ELF-1 (cell line): ENCODE data around the gene FRMD4A.
"Not testable (repeated sequence)": the region's sequence is repeated elsewhere in the genome, so short reads cannot be mapped to it uniquely, and the experiment has no call there.

Experiments used
- DNase-seq: peaks from one replicate; pipeline ENCODE4 v3.0.0-alpha.2; 2016; ENCODE audit warnings: low read depth, low spot score

Gene FRMD4A

DNA sequence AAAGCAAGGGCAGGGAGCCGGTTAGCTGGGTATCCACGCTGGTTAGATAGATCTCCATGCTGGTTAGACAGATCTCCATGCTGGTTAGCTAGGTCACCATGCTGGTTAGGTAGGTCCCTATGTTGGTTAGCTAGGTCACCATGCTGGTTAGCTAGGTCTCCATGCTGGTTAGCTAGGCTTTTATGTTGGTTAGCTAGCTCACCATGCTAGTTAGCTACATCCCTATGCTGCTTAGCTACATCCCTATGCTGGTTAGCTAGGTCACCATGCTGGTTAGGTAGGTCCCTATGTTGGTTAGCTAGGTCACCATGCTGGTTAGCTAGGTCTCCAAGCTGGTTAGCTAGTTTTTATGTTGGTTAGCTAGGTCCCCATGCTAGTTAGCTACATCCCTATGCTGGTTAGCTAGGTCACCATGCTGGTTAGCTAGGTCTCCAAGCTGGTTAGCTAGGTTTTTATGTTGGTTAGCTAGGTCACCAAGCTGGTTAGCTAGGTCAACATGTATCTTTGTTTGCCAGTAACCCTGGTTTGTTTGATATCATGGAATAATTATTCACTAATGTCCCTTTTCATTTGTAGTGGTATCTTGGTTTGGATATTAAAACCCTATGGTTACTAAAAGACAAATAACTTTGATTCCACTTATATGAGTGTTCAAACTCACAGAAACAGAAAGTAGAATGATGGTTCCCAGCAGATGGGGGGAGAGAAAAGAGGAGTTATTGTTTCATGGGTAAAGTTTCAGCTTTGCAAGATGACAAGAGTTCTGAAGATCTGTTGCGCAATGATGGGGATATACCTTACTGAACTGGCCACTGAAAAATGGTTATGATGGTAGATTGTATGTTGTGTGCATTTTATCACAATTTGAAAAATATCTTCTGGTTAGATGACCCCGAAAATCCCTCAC, 607.7 kb downstream of the FRMD4A start:
- DNase-seq: no peak

DNA sequence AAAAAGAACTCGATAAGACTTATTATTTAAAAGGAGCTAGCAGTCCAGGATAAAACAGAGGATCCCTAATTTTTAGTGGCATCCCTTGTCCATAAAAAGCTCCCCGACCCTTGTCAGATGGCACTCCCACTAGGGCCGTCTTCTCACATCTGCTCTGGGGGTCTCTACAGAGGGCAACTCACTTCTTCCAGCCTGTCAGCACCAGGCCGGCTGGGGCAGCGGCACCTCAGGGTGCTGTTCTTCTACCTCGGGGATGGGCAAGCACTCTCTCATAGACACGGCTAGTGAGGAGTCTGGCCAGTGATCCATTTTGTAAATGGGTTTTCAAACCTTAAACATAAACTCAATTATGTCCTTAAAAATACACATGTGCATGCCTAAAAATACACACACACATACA, 609.2 kb downstream of the FRMD4A start:
- no peak for DNase-seq

- no peak for DNase-seq
These were observed 610.0 kb downstream of the FRMD4A start for GRCh38 chr10:13720699-13721098.

- DNase-seq: no peak
These were observed 611.3 kb downstream of the FRMD4A start for GRCh38 chr10:13719425-13719824.

DNA sequence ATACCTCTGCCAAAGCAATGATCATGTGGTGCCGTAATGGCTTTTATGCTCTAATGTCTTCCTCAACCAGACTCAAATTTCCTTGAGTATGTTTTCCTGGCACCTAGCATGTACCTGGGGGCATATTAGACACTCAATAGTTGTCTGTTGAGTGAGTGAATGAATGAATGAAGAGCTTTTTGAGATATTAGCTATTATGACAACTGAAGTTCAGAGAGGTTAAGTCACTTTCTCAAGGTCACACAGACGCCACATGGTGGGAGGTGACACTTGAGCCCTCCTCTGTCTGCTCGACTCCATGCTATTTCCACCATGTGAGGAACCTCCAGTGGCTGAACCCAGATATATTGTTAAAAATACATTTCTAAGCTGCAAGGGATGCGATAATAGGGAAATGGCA, 611.9 kb downstream of the FRMD4A start:
- no peak for DNase-seq

DNA sequence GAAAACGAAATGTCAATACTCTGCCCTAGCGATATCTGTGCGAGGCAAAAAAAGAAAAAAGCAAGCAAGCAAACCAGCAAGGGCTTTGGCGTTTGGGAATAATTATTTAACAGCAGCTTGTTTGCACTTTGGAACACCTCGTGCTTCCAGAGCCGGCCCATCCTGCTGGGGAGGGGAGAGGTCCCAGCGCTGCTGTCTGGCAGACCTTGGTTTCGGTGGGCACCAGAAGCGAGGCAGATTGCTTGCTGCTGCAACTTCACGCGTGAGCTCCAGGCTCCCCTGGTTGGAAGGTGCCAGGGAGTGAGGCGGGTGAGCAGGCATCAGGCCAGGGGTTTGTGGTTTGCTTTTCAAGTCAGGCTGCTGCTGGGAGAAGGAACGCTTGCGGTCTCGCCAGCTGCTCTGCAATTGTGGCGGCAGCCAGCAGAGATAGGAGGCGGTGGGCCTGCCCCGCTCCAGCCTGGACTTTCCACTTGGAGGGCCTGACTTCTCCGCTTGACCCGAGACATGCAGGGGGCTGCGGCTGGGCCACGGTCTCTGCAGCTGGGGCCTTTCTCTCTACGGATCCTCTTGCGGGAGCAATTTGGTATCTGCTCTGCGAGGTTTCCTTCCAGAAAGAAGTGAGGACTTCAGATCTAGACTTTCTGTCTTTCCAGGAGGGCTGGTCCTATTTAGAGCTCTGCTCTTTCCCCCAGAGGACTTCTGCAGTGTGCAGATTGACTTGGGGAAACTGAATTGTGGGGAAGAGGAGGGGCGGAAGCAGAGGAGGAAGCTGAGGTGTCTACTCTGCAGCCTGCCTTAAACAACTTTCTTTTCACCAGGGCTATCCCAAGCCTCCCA, 612.6 kb downstream of the FRMD4A start:
- DNase-seq: peak; percentile 45

- no peak for DNase-seq
These were observed 613.2 kb downstream of the FRMD4A start for GRCh38 chr10:13717571-13717935.

DNA sequence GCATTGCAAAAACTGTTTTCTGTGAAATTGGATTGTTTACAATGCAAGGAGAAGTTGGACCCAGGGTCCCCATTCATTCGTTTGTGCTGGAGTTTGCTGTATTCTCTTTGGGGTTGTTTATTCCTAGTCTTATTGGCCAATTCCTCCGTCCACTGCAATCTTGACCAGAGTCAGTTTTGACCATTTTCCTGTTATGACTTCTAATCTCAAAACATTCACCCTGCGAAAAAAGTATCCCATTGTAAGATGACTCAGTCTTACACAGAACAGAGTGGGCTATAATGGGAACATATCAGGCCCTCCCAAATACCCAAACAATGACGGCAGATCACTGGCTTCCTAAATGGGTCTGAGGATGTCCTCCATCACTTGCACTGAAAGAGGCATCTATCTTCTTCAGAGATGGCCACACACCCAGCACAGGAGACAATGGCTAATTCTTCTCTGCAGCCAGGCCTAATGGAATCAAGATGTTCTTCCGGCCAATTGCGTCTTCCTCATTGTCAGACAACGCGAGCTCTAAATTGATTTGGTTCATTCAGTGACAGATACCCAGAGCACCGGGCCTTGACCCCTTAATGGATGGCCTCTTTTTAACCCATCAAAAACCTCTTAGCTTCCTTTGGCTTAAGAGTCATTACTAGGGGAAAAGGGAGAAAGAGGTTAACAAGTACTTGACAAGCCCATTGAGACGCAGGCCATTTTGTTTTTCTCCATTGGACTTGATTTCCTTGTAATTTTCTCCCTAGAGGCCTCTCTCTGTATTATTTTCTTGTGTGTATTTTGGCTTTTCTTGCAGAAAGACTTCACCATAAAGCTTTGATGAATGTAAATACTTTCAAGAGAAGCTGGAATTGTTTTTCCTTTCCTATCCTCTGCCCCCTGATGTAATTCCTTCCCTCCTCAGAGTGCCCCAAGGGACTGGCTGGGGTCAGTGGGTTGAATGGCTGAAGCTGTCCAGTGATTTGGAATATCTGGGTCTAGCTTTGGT, 614.3 kb downstream of the FRMD4A start:
- no peak for DNase-seq

- not testable (repeated sequence) for DNase-seq
These were observed 615.1 kb downstream of the FRMD4A start for GRCh38 chr10:13715596-13715995.

GRCh38 chr10:13715100-13715499, 615.6 kb downstream of the FRMD4A start:
- DNase-seq: no peak

DNA sequence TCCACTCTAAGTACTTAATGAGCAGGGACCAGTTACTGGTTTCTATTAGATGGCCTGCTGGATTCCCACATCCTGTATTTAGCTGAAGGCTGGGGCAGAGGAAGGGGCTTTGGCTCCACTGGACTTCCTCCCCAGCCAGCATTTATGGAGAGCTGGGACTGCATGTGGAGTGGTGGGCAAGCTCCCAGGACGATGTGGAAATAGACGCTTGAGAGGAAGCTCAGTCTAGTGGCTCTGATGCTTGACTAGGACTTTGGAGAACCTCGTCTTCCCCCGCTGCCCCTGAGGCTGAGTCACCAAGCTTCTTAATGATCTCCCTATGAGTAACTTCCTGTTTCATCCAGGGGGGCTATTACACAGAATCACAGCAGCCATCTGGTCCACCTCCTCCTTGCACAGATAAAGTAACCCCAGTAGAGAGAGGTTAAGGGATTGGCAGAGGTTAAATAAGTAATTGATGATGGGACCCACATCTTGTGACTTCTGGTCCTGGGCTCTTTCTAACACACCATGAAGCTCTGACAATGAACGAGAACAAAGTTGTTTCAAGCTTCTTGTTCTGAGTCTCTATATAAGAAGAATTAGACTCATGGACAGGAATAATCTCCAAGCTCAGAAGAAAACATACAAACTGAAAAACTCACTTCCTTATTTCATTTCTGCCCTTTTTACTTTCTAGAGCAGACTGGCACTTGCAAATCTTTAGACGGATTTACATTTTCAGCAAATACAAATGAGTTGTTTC, 617.7 kb downstream of the FRMD4A start:
- DNase-seq: peak; percentile 42

GRCh38 chr10:13712476-13712836, 618.3 kb downstream of the FRMD4A start:
- no peak for DNase-seq

- DNase-seq: no peak
These were observed 619.4 kb downstream of the FRMD4A start for GRCh38 chr10:13711291-13711690.

DNA sequence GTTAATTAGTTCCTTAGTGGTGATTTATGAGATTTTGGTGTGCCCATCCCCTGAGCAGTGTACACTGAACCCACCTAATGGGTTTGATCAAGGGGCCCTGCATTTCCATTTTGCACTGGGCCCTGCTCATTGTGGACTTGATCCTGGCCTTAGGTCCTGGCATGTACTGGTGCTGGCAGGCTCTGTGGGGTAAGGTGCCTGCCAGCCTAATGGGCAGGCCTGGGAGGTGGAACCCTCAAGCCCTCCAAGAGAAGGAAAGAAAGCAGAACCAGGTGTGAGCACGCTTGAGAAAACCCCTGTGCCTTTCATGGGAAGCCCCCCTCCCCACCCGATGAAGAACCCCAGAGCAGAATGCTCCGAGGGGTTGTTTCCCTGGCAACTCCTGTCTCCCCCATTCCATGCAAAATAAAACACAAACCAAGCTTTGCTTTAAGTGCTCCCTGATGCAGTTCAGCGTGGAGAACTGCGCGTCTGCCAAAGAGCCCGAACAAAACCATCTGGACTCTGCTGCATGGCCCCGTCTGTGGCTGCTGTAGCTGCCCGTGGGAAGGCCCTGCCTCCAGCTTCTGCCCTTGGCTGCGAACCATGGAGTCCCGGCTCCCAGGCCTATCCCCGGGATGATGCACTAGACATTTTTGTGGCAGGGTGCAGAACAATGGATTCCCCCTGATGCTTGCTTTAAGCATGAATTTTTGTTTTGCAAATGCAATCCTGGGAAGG, 620.6 kb downstream of the FRMD4A start:
- DNase-seq: no peak

- DNase-seq: peak; percentile 90
These were observed 622.3 kb downstream of the FRMD4A start for GRCh38 chr10:13708256-13708990.

- DNase-seq: peak; percentile 93
These were observed 623.4 kb downstream of the FRMD4A start for GRCh38 chr10:13707156-13707881.

GRCh38 chr10:13706604-13707003, 624.1 kb downstream of the FRMD4A start:
- no peak for DNase-seq

DNA sequence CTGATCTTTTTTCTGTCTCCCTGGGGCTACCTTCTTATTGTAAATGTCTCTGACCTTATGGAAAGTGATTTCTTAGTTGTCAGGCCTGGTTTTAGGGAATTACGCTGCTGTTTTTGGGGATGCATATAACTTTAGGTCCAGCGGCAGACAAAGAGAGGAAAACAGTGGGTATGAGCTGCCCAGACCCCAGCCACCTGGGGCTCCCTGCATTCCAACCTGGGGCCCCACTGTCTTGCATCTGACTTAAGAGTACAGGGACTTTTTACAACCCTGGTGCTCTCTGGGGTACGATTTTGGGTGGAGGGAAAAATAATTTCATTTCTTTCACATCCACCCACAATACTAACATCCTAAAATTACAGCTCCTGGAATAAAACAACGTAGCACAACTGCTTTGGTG, 624.5 kb downstream of the FRMD4A start:
- no peak for DNase-seq
